Neural cell (in vitro differentiated cells): ENCODE data around the gene ARFGAP1. TPM values are rescaled to one million over a fixed set of nuclear protein-coding genes. Genes with fewer than 3 reads are reported as not detected.

Experiments
- H2AFZ ChIP-seq: fragments of 200-600, 300-800 bp; sonication (generic), shearing (Covaris generic); 2 replicates; pipeline ENCODE4 v1.6.0; 2014; ENCODE audit warnings: low read depth, mild to moderate bottlenecking, antibody characterized with exemption, low read length, moderate library complexity
- H3F3A ChIP-seq: fragments of 200-600 bp; shearing (Covaris generic); 2 replicates; pipeline ENCODE4 v1.6.1; 2016; ENCODE audit warnings: mild to moderate bottlenecking, moderate library complexity, mixed read lengths, antibody characterized with exemption, low read length; ENCODE audit not compliant: insufficient read depth, poor library complexity, severe bottlenecking
- H3K27ac ChIP-seq: fragments of 200-600, 300-800 bp; sonication (generic), shearing (Covaris generic); 2 replicates; pipeline ENCODE4 v1.5.1; 2014; ENCODE audit warnings: mild to moderate bottlenecking, low read length, moderate library complexity
- H3K27me3 ChIP-seq: fragments of 300-800, 200-600 bp; sonication (generic), shearing (Covaris generic); 2 replicates; pipeline ENCODE4 v1.6.0; 2014; ENCODE audit warnings: mild to moderate bottlenecking, low read depth, low read length, moderate library complexity; ENCODE audit not compliant: insufficient read depth
- H3K36me3 ChIP-seq: fragments of 300-800, 200-600 bp; sonication (generic), shearing (Covaris generic); 2 replicates; pipeline ENCODE4 v1.5.1; 2014; ENCODE audit warnings: mild to moderate bottlenecking, antibody characterized with exemption, low read length, moderate library complexity; ENCODE audit not compliant: insufficient read depth
- H3K4me2 ChIP-seq: fragments of 300-800, 200-600 bp; sonication (generic), shearing (Covaris generic); 2 replicates; pipeline ENCODE4 v1.6.0; 2014; ENCODE audit warnings: mild to moderate bottlenecking, low read length
- H3K4me3 ChIP-seq: fragments of 300-800, 200-600 bp; sonication (generic), shearing (Covaris generic); 2 replicates; pipeline ENCODE4 v1.5.1; 2014; ENCODE audit warnings: mild to moderate bottlenecking, low read length, moderate library complexity
- H3K79me2 ChIP-seq: fragments of 200-600 bp; shearing (Covaris generic); replicated peaks from 2 replicates; pipeline ENCODE4 v1.6.0; 2014; ENCODE audit warnings: mild to moderate bottlenecking, low read length, moderate library complexity; ENCODE audit not compliant: insufficient read depth
- H3K9ac ChIP-seq: fragments of 300-800, 200-600 bp; sonication (generic), shearing (Covaris generic); 2 replicates; pipeline ENCODE4 v1.6.1; 2016; ENCODE audit warnings: mild to moderate bottlenecking, low read length, mixed read lengths
- H3K9me2 ChIP-seq: fragments of 200-600 bp; shearing (Covaris generic); 2 replicates; pipeline ENCODE4 v1.6.1; 2016; ENCODE audit warnings: mild to moderate bottlenecking, low read length, mixed read lengths; ENCODE audit not compliant: insufficient read depth
- H3K9me3 ChIP-seq: fragments of 200-600, 300-800 bp; sonication (generic), shearing (Covaris generic); 2 replicates; pipeline ENCODE4 v1.6.1; 2016; ENCODE audit warnings: mild to moderate bottlenecking, mixed run types, low read length, moderate library complexity, mixed read lengths
- H4K20me1 ChIP-seq: fragments of 200-600 bp; shearing (Covaris generic); 2 replicates; pipeline ENCODE4 v1.6.1; 2016; ENCODE audit warnings: mild to moderate bottlenecking, mixed run types; ENCODE audit not compliant: insufficient read depth
- EP300 ChIP-seq: fragments of 450-650 bp; conservative IDR thresholded peaks from 2 replicates; pipeline ENCODE4 v1.6.1; 2014; ENCODE audit warnings: antibody characterized with exemption, mild to moderate bottlenecking, moderate library complexity; ENCODE audit not compliant: poor library complexity, severe bottlenecking
- EZH2 ChIP-seq: fragments of 200-600, 300-800 bp; shearing (Covaris generic), sonication (generic); IDR thresholded peaks from 2 replicates; pipeline ENCODE4 v1.6.1; 2014; ENCODE audit warnings: antibody characterized with exemption, low read length, borderline replicate concordance, mild to moderate bottlenecking; ENCODE audit not compliant: insufficient read depth, poor library complexity, severe bottlenecking
- MXI1 ChIP-seq: fragments of 450-650 bp; conservative IDR thresholded peaks from 2 replicates; pipeline ENCODE4 v1.6.1; 2014; ENCODE audit warnings: antibody characterized with exemption, mild to moderate bottlenecking; ENCODE audit not compliant: poor library complexity, severe bottlenecking
- POLR2AphosphoS5 ChIP-seq: IDR thresholded peaks from 2 replicates; pipeline ENCODE4 v1.6.1; 2012
- RAD21 ChIP-seq: fragments of 450-650 bp; conservative IDR thresholded peaks from 2 replicates; pipeline ENCODE4 v1.6.1; 2014; ENCODE audit warnings: antibody characterized with exemption, mild to moderate bottlenecking, moderate library complexity
- REST ChIP-seq: IDR thresholded peaks from 2 replicates; pipeline ENCODE4 v1.6.1; 2012; ENCODE audit warnings: borderline replicate concordance
- SMC3 ChIP-seq: fragments of 450-650 bp; conservative IDR thresholded peaks from 2 replicates; pipeline ENCODE4 v1.6.1; 2014; ENCODE audit warnings: antibody characterized with exemption, mild to moderate bottlenecking, moderate library complexity; ENCODE audit not compliant: poor library complexity
- TAF1 ChIP-seq: IDR thresholded peaks from 2 replicates; pipeline ENCODE4 v1.6.1; 2012; ENCODE audit warnings: low read depth
- polyA plus RNA-seq: library from polyadenylated mRNA; depleted of rRNA; stranded (reverse); fragments of >200 nt; gene quantifications from 2 replicates; pipeline ENCODE4 v1.2.3, GENCODE V29; 2014
- TF ChIP-seq, protein P1 (sequence below): fragments of 450-650 bp; IDR thresholded peaks from 2 replicates; pipeline ENCODE4 v1.5.1; 2014; ENCODE audit warnings: antibody characterized with exemption, mild to moderate bottlenecking, moderate library complexity; ENCODE audit not compliant: poor library complexity, severe bottlenecking

The ARFGAP1 gene
- polyA plus RNA-seq, 1 donor from 2014 or later = 70.2 TPM

GRCh38 chr20:63297371-63297781 lies 24.8 kb downstream of the ARFGAP1 start:
- no peaks in the 10 kb centered on the region for H3K27me3 ChIP-seq
- TF ChIP-seq, protein P1, sequence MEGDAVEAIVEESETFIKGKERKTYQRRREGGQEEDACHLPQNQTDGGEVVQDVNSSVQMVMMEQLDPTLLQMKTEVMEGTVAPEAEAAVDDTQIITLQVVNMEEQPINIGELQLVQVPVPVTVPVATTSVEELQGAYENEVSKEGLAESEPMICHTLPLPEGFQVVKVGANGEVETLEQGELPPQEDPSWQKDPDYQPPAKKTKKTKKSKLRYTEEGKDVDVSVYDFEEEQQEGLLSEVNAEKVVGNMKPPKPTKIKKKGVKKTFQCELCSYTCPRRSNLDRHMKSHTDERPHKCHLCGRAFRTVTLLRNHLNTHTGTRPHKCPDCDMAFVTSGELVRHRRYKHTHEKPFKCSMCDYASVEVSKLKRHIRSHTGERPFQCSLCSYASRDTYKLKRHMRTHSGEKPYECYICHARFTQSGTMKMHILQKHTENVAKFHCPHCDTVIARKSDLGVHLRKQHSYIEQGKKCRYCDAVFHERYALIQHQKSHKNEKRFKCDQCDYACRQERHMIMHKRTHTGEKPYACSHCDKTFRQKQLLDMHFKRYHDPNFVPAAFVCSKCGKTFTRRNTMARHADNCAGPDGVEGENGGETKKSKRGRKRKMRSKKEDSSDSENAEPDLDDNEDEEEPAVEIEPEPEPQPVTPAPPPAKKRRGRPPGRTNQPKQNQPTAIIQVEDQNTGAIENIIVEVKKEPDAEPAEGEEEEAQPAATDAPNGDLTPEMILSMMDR = no peak
- TF ChIP-seq EP300 = no peak
- TF ChIP-seq POLR2AphosphoS5 = no peak
- no peak for TF ChIP-seq REST
- no peak for TF ChIP-seq SMC3
- TF ChIP-seq TAF1 = no peak
- TF ChIP-seq RAD21 = no peak
- no peak for TF ChIP-seq EZH2
- no peak for TF ChIP-seq MXI1
- H3K4me3 ChIP-seq = no peak overlapping the region
- H3K9me3 ChIP-seq = no peaks in the 10 kb centered on the region
- no peak overlapping the region for H2AFZ ChIP-seq
- H3F3A ChIP-seq = no peaks in the 10 kb centered on the region
- H3K4me2 ChIP-seq = no peak overlapping the region
- H4K20me1 ChIP-seq = no peaks in the 10 kb centered on the region
- no peak overlapping the region for H3K9ac ChIP-seq
- H3K79me2 ChIP-seq = no peaks in the 10 kb centered on the region
- no peaks in the 10 kb centered on the region for H3K9me2 ChIP-seq
- H3K27ac ChIP-seq = no peak overlapping the region
- no peaks in the 10 kb centered on the region for H3K36me3 ChIP-seq

DNA sequence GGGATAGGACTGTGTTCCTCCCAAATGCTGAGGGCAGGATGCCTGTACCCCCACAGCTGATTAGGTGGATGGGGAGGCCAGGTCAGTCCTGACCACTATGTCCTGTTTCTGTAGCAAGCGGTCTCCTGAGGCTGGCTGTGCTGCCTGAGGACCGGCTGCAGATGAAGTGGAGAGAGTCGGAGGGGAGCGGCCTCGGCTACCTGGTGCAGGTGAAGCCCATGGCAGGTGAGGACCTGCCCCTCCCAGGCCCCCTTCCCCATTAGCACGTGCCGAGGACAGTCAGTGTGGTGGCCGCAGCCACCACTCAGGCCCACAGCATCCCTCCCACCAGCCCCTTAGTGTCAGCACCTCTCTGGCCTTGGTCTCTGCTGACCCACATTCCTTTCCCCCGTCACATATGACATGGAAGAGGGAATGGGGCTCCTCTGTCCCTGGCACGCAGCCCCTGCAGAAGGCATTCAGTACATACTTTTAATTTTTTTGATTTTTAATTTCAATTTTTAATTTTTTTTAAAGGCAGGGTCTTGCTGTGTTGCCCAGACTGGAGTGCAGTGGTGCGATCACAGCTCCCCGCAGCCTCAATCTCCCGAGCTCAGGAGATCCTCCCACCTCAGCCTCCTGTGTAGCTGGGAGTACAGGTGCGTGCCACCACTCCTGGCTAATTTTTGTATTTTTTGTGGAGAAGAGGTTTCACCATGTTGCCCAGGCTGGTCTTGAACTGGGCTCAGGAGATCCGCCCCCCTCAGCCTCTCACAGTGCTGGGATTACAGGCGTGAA lies 25.4 kb downstream of the ARFGAP1 start:
- Histone ChIP-seq H4K20me1 (no peaks in the 10 kb centered on the region), H2AFZ (no peak overlapping the region), H3K36me3 (no peaks in the 10 kb centered on the region), H3F3A (no peaks in the 10 kb centered on the region), H3K9me3 (no peaks in the 10 kb centered on the region), H3K4me2 (no peak overlapping the region), H3K27me3 (no peaks in the 10 kb centered on the region), H3K9me2 (no peaks in the 10 kb centered on the region), H3K79me2 (no peaks in the 10 kb centered on the region), H3K4me3 (no peak overlapping the region), H3K27ac (no peak overlapping the region), H3K9ac (no peak overlapping the region)
- no peak for TF ChIP-seq TAF1
- TF ChIP-seq, protein P1 = no peak
- TF ChIP-seq POLR2AphosphoS5 = no peak
- TF ChIP-seq EZH2 = no peak
- TF ChIP-seq EP300 = no peak
- no peak for TF ChIP-seq MXI1
- TF ChIP-seq RAD21 = no peak
- no peak for TF ChIP-seq REST
- TF ChIP-seq SMC3 = no peak
